CD1c-positive myeloid dendritic cell (primary cell): ENCODE measurements around the gene ISY1.
A peak's percentile ranks its signal among the peaks of the same experiment; 100 is the strongest.
"Not testable (repeated sequence)": the region's sequence is repeated elsewhere in the genome, so short reads cannot be mapped to it uniquely, and the experiment has no call there.

Experiments used
- DNase-seq: peaks from one replicate; pipeline ENCODE4 v3.0.0-alpha.2; 2016; ENCODE audit errors: extremely low spot score

ISY1 gene

DNA sequence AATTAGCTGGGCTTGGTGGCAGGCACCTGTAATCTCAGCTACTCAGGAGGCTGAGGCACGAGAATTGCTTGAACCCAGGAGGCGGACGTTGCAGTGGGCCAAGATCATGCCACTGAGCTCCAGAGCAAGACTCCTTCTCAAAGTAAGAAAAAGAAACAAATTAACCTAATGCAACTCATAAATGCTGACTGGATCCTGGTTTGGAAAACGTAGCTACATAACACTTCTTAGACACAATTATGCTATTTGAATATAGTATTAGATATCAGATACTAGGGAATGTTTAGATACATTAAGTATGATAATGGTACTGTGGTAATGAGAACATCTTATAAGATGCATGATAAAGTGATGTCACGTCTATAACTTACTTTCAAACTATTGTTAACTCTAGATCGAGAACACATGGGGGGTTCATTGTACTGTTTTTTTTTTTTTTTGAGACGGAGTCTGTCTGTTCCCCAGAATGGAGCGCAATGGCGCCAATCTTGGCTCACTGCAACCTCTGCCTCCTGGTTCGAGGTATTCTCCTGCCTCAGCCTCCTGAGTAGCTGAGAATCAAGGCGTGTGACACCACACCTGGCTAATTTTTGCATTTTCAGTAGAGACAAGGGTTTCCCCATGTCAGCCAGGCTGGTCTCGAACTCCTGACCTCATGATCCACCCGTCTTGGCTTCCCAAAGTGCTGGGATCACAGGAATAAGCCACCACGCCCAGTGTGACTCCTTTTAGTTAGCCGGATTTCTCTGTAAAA is 5.9 kb upstream of the ISY1 start:
- no peak for DNase-seq

DNA sequence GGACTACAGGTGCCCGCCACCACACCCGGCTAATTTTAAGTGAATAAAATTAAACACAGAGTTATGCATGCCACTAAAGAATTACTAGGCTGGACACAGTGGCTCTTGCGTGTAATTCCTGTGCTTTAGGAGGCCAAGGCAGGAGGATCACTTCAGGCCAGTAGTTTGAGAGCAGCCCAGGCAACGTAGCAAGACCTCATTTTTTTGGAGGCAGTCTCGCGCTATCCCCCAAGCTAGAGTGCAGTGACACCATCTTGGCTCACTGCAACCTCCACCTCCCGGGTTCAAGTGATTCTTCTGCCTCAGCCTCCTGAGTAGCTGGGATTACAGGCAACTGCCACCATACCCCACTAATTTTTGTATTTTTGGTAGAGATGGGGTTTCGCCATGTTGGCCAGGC is 4.7 kb upstream of the ISY1 start:
- DNase-seq = not testable (repeated sequence)

DNA sequence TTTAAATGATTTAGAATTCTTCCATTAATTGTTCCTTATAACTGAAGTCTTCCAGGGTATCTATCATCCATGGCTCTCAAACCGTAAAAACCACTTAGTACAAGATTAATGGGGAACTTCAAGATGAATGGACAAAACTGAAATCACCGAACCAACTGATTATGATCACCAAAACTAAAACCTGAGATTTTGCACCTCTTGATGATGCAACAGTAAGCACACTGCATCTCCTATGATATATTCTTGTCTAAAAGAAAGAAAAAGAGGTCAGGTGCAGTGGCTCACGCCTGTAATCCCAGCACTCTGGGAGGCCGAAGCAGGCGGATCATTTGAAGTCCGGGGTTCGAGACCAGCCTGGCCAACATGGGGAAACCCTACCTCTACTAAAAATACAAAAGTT is 3.6 kb upstream of the ISY1 start:
- no peak for DNase-seq

DNA sequence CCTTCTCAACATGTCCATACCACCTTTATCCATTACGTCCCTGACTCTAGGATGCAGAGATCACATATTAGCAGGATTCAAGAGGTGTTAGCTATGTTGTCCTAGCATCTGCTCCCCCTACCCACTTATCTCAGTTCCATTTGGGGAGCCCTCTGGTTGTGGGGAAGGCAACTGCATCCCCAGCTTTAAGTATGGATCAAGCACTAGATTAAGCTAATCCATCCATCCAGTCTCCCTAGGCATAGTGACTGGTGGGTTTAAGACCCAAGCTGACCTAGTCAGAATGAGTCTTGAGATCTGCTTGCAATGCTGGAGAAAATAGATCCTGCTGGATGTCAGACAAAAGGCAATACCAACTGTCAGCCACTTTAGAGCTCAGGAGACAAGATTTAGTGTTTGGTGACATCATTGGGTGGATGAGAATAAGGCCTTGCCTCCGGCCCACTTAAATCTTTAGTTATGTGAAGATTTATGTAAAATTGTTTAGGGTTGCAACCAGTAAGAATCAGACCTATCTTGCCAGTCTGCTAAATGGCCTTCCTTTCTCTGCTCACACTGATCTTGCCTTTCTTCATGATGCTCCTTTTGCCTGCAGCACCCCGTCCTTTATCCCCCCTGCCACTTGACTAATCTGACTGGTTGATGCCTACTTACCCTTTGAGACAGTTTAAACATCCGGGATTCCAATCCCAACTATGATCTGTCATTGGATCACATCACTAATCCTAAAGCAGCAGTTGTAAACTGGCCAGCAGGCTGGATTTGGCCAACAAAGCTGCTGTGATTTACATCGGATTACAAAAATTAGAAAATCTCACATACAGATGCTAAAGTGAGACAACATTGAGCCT is 2.1 kb upstream of the ISY1 start:
- no peak for DNase-seq

DNA sequence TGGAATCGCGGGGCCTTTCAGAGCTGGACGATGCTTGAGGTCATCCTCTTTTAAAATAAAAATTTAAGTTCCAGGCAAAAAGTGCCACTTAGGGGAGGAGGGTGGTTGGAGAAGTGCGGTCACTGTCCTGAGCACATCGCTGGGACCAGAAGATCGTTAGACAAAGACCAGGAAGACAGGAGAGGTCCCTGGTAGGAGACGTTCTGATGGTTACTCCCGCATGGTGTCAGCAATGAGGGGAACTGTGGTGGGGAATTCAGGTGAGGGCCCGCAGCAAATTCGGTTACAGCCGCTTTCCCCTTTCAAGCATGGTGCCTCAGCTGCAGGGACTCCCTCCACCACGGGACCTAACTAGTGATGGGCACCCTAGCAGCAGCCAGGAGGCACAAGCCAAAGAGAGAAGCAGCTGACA is 1.0 kb upstream of the ISY1 start:
- DNase-seq = peak; percentile 26

DNA sequence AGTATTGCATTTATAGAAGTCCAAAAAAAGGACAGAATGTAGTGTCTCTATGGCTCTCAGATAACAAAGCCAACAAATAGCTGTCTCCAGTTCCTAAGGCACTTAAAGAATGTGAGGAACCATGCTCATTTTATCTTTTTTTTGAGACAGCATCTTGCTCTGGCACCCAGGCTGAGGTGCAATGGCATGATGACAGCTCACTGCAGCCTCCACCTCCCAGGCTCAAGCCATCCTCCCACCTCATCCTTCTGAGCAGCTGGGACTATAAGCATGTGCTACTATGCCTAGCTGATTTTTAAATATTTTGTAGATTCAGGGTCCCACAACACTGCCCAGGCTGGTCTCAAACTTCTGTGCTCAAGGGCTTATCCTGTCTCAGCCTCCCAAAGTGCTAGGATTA is 16.1 kb downstream of the ISY1 start:
- DNase-seq = no peak

DNA sequence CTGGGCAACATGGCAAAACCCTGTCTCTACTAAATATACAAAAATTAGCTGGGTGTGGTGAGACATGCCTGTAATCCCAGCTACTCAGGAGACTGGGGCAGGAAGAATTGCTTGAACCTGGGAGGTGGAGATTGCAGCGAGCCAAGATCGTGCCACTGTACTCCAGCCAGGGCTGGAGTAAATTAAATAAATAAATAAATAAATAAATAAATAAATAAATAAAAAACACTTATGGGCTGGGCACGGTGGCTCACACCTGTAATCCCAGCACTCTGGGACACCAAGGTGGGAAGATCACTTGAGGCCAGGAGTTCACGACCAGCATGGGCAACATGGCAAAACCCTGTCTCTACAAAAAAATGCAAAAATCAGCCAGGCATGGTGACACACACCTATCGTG is 19.9 kb downstream of the ISY1 start:
- DNase-seq = not testable (repeated sequence)

DNA sequence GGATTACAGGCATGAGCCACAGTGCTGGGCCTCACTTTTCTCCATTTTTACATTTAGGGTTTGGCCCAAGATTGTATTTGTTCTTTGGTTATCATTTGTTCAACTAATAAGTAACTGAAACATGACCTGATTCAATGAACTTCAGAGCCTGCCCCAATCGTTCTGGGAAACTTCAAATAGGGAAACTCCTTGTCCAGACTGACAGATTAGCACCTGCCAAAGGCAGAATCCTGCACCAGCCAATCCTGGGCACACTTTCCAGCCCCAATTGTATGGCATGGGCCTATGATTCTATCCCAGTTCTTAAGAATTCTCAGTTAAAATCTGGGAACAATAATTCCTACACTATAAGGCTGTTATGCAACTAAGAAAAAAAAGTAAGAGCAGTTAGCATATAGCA is 21.0 kb downstream of the ISY1 start:
- DNase-seq = no peak

DNA sequence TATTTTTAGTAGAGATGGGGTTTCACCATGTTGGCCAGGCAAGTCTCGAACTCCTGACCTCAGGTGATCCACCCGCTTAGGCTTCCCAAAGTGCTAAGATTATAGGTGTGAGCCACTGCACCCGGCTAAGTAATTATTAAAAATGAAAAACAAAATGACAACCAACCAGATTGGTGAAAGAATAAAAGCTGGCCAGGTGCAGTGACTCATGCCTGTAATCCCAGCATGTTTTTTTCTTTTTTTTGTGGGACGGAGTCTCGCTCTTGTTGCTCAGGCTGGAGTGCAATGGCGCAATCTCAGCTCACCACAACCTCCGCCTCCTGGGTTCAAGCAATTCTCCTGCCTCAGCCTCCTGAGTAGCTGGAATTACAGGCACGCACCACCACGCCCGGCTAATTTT is 24.6 kb downstream of the ISY1 start:
- DNase-seq = not testable (repeated sequence)

DNA sequence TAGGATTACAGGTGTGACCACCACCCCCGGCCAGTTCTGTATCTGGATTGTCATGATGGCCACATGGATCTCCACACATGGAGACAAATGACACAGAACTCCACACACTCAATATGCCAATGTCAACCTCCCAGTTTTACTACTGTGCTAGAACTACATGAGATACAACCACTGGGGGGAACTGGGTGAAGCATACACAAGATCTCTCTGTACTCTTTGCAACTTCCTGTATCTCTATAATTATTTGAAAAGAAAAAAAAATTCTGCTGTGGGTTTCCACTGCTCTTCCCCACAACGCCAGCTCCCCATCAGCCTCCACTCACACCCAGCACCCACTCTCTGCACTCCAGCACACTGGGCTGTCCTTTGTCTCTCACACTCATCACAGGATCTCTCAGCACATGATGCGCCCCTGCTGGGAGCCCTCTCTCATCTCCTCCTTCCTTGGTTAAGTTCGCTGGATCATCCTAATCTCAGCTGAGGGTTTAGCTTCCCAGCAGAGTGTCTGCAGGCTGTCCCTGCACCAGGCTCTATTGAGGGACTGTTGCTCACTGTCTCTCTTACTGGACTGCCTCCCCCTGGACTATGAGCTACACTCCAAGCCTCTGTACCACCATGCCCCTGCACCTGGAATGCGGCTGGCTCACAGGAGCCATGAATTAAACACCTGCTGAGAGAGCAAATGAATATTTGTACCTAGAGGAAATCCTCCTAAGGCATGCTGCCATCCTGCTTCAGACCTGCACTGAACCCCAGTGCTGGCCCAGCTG is 28.6 kb downstream of the ISY1 start:
- no peak for DNase-seq

DNA sequence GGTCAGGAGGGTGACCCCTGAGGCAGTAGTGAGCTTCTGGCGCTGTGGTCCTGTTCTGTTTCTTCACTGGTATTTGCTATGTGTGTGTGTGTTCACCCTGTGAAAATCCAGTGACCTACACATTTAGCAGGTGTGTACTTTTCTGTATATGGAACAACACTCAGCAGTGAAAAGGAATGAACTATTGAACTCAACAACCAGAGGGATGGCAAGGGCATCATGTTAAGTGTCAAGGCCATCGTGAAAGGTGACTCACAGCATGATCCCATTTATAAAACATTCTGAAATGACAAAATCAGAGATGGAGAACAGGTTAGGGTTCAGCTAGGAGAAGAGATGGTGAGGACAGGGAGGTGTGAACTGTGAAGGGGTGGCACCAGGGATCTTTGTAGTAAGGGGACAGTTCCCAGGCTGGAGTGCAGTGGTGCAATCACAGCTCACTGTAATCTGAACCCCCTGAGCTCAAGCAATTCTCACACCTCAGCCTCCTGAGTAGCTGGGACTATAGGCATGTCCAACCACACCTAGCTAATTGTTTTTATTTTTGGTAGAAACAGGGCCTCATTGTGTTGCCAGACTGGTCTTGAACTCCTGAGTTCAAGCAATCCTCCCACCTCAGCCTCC is 29.3 kb downstream of the ISY1 start:
- no peak for DNase-seq

DNA sequence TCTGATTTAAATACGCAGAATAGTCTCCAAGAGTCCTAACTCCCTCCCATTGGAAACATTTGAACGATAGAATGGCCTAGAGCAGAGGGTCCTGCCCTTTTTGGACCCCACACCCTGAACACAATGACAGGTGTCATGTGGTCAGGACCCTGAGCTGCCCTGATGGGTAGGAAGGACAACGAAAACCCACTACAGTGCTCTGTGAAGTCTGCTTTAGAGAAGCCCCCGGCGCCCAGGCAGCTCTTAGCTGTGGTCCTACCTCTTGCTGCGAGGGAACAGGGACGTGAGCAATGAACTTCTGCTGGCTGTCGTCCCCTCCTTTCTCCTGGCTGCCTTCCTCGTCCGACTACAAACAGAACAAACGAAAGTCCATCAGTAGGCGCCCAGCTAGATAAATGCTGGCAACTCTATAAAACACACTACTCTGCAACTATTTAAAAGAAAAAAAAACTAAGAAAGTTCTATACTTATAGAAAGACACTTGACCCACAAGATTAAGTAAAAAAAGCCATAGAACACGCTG is 30.5 kb downstream of the ISY1 start:
- DNase-seq = no peak

DNA sequence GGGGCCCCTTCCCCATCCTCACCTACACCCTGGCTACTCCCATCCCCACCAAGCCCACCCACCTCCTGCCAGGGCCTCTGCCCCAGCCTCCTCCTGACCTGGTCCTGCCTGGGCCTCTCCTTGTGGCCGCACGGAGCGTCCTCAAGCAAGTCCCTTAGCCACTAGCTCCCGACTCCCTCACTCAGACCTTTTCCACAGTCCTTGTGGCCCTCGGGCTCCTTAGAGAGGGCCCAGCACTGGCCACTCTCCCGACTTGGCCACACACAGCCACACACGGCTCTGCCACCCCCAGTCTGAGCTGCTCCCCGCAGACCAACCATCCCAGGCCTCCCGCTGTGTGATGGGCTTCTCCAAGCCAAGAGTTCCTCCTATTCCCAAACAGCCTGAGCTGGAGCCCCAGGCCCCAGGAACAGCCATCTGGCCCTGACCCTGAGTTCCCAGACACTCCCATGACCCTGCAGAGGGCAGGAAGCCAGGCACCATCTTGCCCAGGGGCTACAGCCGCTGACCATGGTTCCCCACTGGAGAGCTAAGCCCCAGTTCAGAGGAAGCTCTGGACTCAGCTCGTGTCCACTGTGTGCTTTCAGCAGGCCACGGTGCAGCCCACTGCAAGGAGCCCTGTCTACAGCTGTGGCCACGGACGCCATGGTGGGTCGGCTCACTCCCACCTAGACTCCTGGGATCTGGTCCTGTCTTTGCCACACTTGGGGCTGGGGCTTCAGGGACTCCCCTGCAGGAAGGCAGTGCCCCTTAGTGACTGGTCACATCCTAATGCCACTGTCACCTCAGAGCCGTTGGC is 32.3 kb downstream of the ISY1 start:
- DNase-seq = no peak

DNA sequence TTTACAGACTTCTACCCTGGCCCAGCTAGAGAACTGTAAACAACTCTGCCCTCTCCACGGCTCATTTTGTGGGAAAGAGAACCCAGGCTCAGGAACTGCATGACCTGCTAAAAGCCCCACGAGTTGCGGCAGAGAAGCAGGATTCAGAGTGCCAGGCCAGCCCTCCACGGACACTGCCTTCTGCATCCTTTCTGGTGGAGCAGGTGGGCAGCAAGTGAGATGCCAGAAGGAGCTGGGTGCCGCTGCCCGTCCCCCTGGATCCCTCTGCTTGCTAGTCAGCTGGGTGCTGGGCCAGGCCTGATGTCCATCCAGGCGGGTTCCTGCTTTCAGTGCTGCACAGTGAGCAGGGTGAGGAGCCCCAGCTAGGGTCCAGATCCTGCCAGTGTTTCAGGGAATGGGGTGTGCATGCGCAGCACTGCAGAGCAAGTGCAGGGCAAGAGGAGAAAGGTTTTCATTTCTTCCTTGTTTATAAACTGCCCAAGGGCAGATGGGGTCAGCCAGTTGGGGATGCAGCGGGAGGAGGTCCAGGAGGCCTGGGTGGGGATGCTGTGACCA is 34.1 kb downstream of the ISY1 start:
- DNase-seq = no peak

DNA sequence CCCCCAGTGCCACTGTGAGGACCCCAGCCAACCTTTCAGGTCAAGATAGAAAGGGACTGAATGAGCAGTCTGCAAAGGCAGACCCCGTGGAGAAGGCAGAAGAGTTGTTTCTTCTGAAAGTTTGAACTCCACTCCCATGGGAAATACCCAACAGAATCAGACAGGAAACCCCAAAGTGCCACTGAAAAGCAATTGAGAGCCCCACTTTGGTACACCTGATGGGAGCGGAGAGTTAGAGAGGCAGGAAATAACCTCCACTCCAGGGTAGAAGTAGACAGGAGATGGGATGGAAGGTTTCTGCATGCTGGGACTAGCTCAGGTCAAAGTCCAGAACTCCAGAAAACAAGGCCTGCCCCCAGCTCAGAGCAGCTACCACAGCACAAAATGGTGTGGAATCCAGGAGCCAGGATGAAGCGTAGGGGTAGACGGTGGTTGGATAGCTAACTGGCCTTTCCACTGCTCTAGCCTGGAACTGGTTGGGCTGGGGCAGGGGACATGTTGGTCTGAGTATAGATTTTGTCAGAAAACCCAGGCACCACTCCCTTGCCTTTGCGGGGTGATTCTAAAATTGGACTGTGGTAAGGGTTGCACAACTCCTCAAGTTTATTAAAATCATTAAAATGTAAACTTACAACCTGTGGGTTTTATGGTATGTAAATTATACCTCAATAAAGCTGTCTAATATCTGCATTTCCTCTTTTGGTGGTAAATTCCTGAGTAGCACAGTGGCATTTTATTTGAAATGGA is 37.4 kb downstream of the ISY1 start:
- DNase-seq = peak; percentile 11

DNA sequence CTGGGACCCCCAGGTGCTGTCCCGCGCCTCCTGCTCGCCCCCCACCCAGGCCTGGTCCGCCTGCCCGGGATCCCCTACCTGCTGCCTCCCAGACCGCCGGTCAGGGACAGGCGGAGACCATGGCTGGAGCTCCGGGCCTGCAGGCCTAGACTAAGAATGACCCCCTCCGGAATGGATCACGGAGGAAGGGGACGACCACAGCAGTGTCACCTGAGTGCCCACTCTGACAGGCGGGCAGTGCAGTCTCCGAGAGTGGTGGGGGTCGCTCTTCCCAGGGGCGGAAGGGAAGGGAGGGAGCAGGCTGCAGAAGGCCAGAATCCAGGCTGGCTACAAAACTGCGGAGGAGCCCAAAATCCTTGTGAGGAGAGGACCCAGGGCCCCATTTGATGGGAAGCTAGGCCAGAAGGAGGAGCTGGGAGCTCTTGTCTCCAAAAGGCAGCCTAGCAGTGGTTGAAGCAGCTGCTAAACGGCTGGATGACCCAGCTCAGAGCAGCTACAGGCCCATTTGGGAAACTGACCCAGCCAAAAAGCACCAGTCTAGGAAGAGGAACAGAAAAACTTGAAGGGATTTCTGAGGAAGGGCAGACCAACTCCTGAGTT is 38.4 kb downstream of the ISY1 start:
- peak; percentile 69 for DNase-seq

DNA sequence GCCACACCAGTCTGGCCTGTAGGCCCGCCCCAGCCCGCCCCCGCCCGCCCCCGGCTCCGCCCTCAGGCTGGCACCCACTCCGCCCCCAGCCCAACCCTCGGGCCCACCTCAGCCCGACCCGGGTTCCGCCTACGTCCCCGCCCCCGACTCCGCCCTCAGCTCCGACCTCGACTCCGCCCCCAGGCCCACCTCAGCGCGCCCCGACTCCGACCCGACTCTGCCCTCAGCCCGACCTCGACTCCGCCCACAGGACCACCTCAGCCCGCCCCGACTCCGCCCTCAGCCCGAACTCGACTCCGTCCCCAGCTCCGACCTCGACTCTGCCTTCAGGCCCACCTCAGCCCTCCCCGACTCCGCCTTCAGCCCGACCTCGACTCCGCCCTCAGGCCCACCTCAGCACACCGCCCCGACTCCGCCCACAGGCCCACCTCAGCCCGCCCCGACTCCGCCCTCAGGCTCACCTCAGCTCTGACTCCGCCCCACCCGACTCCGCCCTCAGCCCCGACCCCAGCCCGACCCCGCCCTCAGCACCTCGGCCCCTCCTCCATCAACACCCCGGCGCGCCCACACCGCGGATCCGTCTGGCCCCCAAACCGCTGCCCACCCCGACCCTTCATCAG is 39.0 kb downstream of the ISY1 start, which contains the start of gene RAB43:
Gene RAB43, minus strand, starts transcription at position 13 of the 620 bp plus-strand sequence. CDS start 315 bp downstream, outside the sequence.
- peak; percentile 64 for DNase-seq

DNA sequence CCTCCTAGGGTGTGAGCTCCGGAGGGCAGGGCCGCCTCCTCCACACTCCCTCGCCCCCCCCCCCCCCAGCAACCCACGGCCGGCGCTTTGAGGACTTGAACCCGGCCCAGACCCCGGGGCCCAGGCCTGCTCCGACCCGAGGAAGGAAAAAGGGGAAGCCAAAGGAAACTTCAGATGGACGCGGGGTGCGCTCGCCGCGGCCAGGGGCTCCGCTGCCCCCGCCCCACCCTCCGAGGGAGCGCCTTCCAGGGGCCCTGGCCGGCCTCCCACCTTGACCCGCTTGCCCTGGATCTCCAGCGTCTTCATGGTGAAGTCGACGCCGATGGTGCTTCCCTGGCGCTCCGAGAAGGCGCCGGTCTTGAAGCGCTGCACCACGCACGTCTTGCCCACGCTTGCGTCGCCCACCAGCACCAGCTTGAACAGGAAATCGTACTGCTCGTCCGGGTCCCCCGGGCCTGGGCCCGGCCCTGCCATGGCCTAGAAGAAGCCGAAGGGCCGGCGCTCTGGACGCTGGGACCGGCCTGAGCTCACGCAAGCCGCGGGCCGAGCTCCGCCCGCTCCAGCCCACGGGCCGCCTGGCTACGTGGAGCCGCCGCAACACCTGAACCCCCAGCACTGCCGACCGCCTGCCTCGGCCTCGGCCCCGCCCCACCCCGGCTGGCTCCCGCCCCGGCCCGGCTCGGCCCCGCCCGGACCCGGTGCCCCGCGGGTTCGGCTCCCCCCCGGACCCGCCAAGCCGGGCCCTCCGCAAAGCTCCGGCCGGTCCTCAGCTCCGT is 39.7 kb downstream of the ISY1 start:
- peak; percentile 62 for DNase-seq
